Colonic mucosa (tissue), 4 donors: ENCODE data around the gene CABLES1. TPM values are rescaled to one million over a fixed set of nuclear protein-coding genes. Genes with fewer than 3 reads are reported as not detected.
"Not testable (repeated sequence)": the region's sequence is repeated elsewhere in the genome, so short reads cannot be mapped to it uniquely, and the experiment has no call there.

Experiments used
- DNase-seq: peaks from one replicate; pipeline ENCODE4 v3.0.0-alpha.2; 2020
- H3K27ac ChIP-seq: fragments of 200-600 bp; one replicate; pipeline ENCODE4 v1.8.0; 2021
- H3K27me3 ChIP-seq: fragments of 200-600 bp; one replicate; pipeline ENCODE4 v1.8.0; 2021
- H3K36me3 ChIP-seq: fragments of 200-600 bp; one replicate; pipeline ENCODE4 v1.8.0; 2021
- H3K4me1 ChIP-seq: fragments of 200-600 bp; one replicate; pipeline ENCODE4 v1.8.0; 2021; ENCODE audit warnings: mild to moderate bottlenecking
- H3K4me3 ChIP-seq: fragments of 200-600 bp; one replicate; pipeline ENCODE4 v1.8.0; 2021
- H3K9ac ChIP-seq, 2 donors: one replicate each; pipeline ENCODE4 v1.7.0; 2013; ENCODE audit warnings: control low read depth in 2 of 2, low read depth in 2 of 2, low read length in 2 of 2
- H3K9me3 ChIP-seq: fragments of 200-600 bp; one replicate; pipeline ENCODE4 v1.8.0; 2021
- intact Hi-C: fragments of 100-400 bp; cut with DNase I; formaldehyde crosslinking; loops from one replicate; pipeline ENCODE4 v1.14.1; 2022
- total RNA-seq, 2 donors: library from RNA; stranded (reverse); fragmentation: NEBNext Ultra II Directional in 1 of 2; extraction: Animal tissue kit (Norgen Biotek cat#: 25700) in 1 of 2; gene quantifications; one replicate each; pipeline ENCODE4 v1.2.1, GENCODE V29; 2021
- TF ChIP-seq, protein P1 (sequence below): fragments of 200-600 bp; IDR thresholded peaks from one replicate; pipeline ENCODE4 v1.8.0; 2022; ENCODE audit warnings: antibody characterized with exemption, mild to moderate bottlenecking
- donor health status: healthy.
- donor health status: DM: no; HTN: no; CAD: no.
- donor health status: DM: no; HTN: no; CAD: no.

CABLES1 gene
- total RNA-seq, 2 donors from 2014 or later: 4.2 to 6.2 TPM

DNA sequence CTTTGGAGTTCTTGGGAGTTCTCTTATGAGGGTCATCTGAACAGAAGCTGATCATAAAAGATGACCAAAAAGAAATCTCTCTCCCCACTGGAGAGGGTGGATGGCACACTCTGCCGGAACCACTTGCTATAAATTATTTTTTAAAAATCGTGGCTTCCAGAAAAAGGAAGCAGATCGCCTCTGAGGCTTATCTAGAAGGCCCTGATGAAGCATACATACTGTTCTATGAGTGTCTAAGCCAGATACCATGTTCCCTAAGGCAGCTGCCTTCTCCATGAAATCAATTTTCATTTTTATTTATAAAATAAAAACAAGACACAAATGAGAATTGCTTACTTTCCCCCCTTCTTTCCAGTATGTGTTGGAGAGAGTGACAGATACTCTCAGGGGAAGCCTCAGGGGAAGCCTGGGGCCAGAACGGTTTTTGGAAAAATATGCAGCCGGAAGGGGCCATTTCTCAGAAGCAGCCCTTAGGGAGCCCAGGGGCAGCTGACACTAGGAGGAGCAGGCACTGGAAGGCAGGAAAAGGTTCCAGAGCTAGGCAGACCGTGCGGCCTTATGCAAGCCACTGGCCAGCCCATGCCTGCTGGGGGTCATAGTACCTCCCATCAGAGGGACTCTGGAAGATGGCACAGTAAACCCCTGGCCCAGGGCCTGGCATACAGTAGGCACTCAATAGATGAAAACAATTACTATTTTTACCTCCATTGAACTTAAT, 130.6 kb downstream of the CABLES1 start:
- Histone ChIP-seq H3K36me3 (no peaks in the 10 kb centered on the region), H3K4me1 (no peaks in the 10 kb centered on the region), H3K4me3 (no peak overlapping the region), H3K27ac (no peak overlapping the region), H3K9ac (no peak overlapping the region), H3K27me3 (no peaks in the 10 kb centered on the region), H3K9me3 (no peaks in the 10 kb centered on the region)
- intact Hi-C loops: no loop called here
- DNase-seq: no peak
- TF ChIP-seq, protein P1, sequence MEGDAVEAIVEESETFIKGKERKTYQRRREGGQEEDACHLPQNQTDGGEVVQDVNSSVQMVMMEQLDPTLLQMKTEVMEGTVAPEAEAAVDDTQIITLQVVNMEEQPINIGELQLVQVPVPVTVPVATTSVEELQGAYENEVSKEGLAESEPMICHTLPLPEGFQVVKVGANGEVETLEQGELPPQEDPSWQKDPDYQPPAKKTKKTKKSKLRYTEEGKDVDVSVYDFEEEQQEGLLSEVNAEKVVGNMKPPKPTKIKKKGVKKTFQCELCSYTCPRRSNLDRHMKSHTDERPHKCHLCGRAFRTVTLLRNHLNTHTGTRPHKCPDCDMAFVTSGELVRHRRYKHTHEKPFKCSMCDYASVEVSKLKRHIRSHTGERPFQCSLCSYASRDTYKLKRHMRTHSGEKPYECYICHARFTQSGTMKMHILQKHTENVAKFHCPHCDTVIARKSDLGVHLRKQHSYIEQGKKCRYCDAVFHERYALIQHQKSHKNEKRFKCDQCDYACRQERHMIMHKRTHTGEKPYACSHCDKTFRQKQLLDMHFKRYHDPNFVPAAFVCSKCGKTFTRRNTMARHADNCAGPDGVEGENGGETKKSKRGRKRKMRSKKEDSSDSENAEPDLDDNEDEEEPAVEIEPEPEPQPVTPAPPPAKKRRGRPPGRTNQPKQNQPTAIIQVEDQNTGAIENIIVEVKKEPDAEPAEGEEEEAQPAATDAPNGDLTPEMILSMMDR: no peak

DNA sequence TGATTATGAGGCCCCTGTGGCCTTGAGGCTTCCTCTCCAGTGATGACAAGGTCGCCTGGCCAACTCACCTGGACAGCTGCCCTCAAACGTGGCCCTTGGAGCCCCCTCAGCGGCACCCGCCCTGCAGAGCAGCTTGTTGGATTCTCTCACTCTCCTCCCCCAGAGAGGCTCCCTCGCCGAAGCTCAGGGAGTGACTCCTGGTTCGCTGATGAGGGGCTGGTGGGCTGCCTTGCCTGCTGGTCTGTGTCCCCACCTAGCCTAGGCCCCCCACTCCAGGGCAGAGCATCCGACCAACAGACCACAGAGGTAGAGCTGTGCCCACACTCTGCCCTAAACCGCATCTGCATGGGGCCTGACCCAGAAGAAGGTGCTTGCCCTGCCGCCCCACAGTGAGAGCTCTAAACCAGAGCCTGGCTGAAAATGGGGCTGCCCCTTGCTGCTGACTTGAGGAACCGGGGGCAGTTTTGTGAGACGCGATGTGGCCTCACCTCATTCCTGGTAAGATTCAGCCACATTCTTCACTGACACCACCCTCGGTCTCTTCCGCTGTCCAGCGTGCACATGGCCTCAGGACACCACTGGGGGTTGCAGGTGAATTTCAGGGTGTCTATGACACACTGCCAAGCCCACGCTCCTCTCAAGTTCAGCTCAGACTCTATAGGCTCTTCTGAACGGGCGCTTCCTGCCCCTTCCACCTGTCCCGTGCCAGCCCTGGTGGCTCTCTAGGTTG, 131.6 kb downstream of the CABLES1 start:
- no peak overlapping the region for H3K9ac ChIP-seq
- no peak overlapping the region for H3K27ac ChIP-seq
- no peak overlapping the region for H3K4me3 ChIP-seq
- H3K36me3 ChIP-seq: no peaks in the 10 kb centered on the region
- no peaks in the 10 kb centered on the region for H3K4me1 ChIP-seq
- TF ChIP-seq, protein P1: no peak
- DNase-seq: no peak
- intact Hi-C loops: no loop called here
- H3K27me3 ChIP-seq: no peaks in the 10 kb centered on the region
- no peaks in the 10 kb centered on the region for H3K9me3 ChIP-seq

DNA sequence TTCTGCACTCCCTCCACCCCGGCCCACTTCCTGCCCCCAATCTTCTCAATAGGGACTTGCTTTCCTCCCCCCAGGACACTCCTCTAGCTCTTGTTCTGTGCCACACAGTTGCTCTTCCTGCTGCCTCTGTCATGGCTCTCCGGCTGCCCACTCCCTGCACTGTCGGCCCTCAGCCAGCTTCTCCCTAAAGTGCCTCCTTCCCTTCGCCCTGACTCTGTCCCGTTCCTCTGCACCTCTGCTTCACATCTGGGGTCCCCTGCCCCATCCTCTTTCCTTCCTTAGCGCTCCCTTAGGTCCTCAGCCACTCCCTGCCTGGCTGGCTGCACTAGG, 132.1 kb downstream of the CABLES1 start:
- no peak overlapping the region for H3K9ac ChIP-seq
- intact Hi-C loops: no loop called here
- H3K9me3 ChIP-seq: no peaks in the 10 kb centered on the region
- H3K27ac ChIP-seq: no peak overlapping the region
- H3K4me3 ChIP-seq: no peak overlapping the region
- H3K4me1 ChIP-seq: no peaks in the 10 kb centered on the region
- no peak for DNase-seq
- TF ChIP-seq, protein P1: no peak
- H3K27me3 ChIP-seq: no peaks in the 10 kb centered on the region
- H3K36me3 ChIP-seq: no peaks in the 10 kb centered on the region

DNA sequence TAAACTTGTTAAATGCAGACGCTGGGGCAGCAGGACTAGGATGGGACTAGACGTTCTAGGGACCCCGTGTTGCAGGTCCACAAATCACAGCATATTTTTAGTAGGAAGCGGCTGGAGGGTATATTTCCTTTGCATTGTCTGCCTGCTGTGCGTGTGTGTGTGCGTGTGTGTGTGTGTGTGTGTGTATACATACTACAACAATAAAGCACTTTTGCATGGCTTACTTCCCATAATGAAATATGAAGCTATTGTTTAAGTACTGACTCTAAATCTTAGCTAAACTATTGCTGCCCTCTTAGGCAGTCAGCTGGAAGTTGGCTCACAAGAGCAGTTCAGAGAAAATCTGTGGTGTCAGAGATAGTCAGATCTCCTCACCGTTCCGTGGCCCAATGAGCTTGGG, 133.4 kb downstream of the CABLES1 start:
- H3K9ac ChIP-seq: no peak overlapping the region
- no peak for DNase-seq

DNA sequence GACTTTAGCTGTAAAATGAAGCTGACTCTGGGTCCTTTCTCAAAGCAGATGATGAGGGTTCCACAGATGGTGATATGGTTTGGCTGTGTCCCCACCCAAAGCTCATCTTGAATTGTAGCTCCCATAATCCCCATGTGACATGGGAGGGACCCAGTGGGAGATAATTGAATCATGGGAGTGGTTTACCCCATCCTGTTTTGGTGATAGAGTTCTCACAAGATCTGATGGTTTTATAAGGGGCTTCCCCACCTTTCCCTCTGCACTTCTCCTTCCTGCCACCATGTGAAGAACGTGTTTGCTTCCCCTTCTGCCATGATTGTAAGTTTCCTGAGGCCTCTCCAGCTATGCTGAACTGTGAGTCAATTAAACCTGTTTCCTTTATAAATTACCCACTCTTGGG, 133.8 kb downstream of the CABLES1 start:
- H3K9ac ChIP-seq, H3K9me3 ChIP-seq, H3K36me3 ChIP-seq, intact Hi-C loops, DNase-seq, H3K27ac ChIP-seq, H3K4me1 ChIP-seq, H3K4me3 ChIP-seq, H3K27me3 ChIP-seq: not testable (repeated sequence)

More for the DNA sequence above, 133.4 kb downstream of the CABLES1 start:
- TF ChIP-seq, protein P1: no peak
- no peak overlapping the region for H3K27ac ChIP-seq
- H3K9me3 ChIP-seq: no peaks in the 10 kb centered on the region
- H3K27me3 ChIP-seq: no peaks in the 10 kb centered on the region
- H3K4me3 ChIP-seq: no peak overlapping the region
- H3K4me1 ChIP-seq: no peaks in the 10 kb centered on the region
- H3K36me3 ChIP-seq: no peaks in the 10 kb centered on the region
- intact Hi-C loops: no loop called here

DNA sequence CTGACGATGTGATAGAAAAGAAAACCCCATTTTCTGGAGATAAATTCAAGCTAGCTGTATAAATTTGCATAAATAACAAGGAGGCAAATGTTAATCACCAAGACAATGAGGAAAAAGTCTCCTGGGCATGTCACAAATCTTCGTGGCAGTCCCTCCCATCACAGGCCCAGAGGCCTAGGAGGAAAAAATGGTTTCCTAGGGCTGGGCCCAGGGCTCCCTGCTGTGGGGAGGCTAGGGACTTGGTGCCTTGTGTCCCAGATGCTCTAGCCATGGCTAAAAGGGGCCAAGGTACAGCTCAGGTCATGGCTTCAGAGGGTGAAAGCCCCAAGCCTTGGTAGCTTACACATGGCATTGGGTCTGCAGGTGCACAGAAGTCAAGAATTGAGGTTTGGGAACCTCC, 134.6 kb downstream of the CABLES1 start:
- Histone ChIP-seq H3K9ac (no peak overlapping the region), H3K4me3 (no peak overlapping the region), H3K9me3 (no peaks in the 10 kb centered on the region), H3K36me3 (no peaks in the 10 kb centered on the region), H3K4me1 (no peaks in the 10 kb centered on the region), H3K27me3 (no peaks in the 10 kb centered on the region), H3K27ac (no peak overlapping the region)
- intact Hi-C loops: no loop called here
- TF ChIP-seq, protein P1: no peak
- no peak for DNase-seq
